ENCODE results near the gene PLAC8.
A peak's percentile ranks its signal among the peaks of the same experiment; 100 is the strongest.

PLAC8 gene

GRCh38 chr4:83132065-83132464, 17.5 kb upstream of the PLAC8 start:
- Histone ChIP-seq H3K9ac (ENCODE audit: low read depth in 1 of 2, low read length in 2 of 2) (no peak overlapping the region), H3K36me3 (ENCODE audit: control insufficient read depth in 2 of 2, insufficient read depth in 2 of 2, low read length in 2 of 2) (no peaks in the 10 kb centered on the region), H3K9me3 (ENCODE audit: control insufficient read depth in 2 of 2, low read length in 2 of 2) (no peaks in the 10 kb centered on the region), H3K27ac (ENCODE audit: low read depth in 2 of 2, low read length in 2 of 2) (no peak overlapping the region), H3K4me3 (ENCODE audit: low read length in 2 of 2) (no peak overlapping the region), H3K4me1 (ENCODE audit: control insufficient read depth in 2 of 2, insufficient read depth in 2 of 2, low read length in 2 of 2) (peaks cover 3 to 7% of the 10 kb centered on the region in 2 donors), H3K27me3 (ENCODE audit: control insufficient read depth in 2 of 2, insufficient read depth in 2 of 2, low read length in 2 of 2) (no peaks in the 10 kb centered on the region)

- peak overlapping the region; percentile 86 to 89 for H3K27ac ChIP-seq (ENCODE audit: low read depth in 2 of 2, low read length in 2 of 2)
- H3K9me3 ChIP-seq (ENCODE audit: control insufficient read depth in 2 of 2, low read length in 2 of 2), result no peaks in the 10 kb centered on the region
- H3K4me1 ChIP-seq (ENCODE audit: control insufficient read depth in 2 of 2, insufficient read depth in 2 of 2, low read length in 2 of 2), result peaks cover 3 to 16% of the 10 kb centered on the region in 2 donors
- H3K4me3 ChIP-seq (ENCODE audit: low read length in 2 of 2), result peak overlapping the region in 1 of 2 donors; percentile 57
- peak overlapping the region; percentile 41 to 50 for H3K9ac ChIP-seq (ENCODE audit: low read depth in 1 of 2, low read length in 2 of 2)
- no peaks in the 10 kb centered on the region for H3K27me3 ChIP-seq (ENCODE audit: control insufficient read depth in 2 of 2, insufficient read depth in 2 of 2, low read length in 2 of 2)
- no peaks in the 10 kb centered on the region for H3K36me3 ChIP-seq (ENCODE audit: control insufficient read depth in 2 of 2, insufficient read depth in 2 of 2, low read length in 2 of 2)
Measured at GRCh38 chr4:83129264-83129663, 14.7 kb upstream of the PLAC8 start.

GRCh38 chr4:83128240-83128929, 13.9 kb upstream of the PLAC8 start:
- peaks cover 3 to 16% of the 10 kb centered on the region in 2 donors for H3K4me1 ChIP-seq (ENCODE audit: control insufficient read depth in 2 of 2, insufficient read depth in 2 of 2, low read length in 2 of 2)
- no peaks in the 10 kb centered on the region for H3K36me3 ChIP-seq (ENCODE audit: control insufficient read depth in 2 of 2, insufficient read depth in 2 of 2, low read length in 2 of 2)
- H3K9me3 ChIP-seq (ENCODE audit: control insufficient read depth in 2 of 2, low read length in 2 of 2), result no peaks in the 10 kb centered on the region
- peak overlapping the region; percentile 78 to 89 for H3K27ac ChIP-seq (ENCODE audit: low read depth in 2 of 2, low read length in 2 of 2)
- no peaks in the 10 kb centered on the region for H3K27me3 ChIP-seq (ENCODE audit: control insufficient read depth in 2 of 2, insufficient read depth in 2 of 2, low read length in 2 of 2)
- no peak overlapping the region for H3K4me3 ChIP-seq (ENCODE audit: low read length in 2 of 2)
- H3K9ac ChIP-seq (ENCODE audit: low read depth in 1 of 2, low read length in 2 of 2), result no peak overlapping the region

- Histone ChIP-seq H3K4me3 (ENCODE audit: low read length in 2 of 2) (peak overlapping the region in 1 of 2 donors; percentile 22), H3K9ac (ENCODE audit: low read depth in 1 of 2, low read length in 2 of 2) (no peak overlapping the region), H3K27ac (ENCODE audit: low read depth in 2 of 2, low read length in 2 of 2) (peak overlapping the region; percentile 40 to 78), H3K4me1 (ENCODE audit: control insufficient read depth in 2 of 2, insufficient read depth in 2 of 2, low read length in 2 of 2) (peaks cover 3 to 16% of the 10 kb centered on the region in 2 donors), H3K9me3 (ENCODE audit: control insufficient read depth in 2 of 2, low read length in 2 of 2) (no peaks in the 10 kb centered on the region), H3K27me3 (ENCODE audit: control insufficient read depth in 2 of 2, insufficient read depth in 2 of 2, low read length in 2 of 2) (no peaks in the 10 kb centered on the region), H3K36me3 (ENCODE audit: control insufficient read depth in 2 of 2, insufficient read depth in 2 of 2, low read length in 2 of 2) (no peaks in the 10 kb centered on the region)
Measured at GRCh38 chr4:83125738-83126141, 11.2 kb upstream of the PLAC8 start.

GRCh38 chr4:83124111-83124780, 9.7 kb upstream of the PLAC8 start:
- Histone ChIP-seq H3K9me3 (ENCODE audit: control insufficient read depth in 2 of 2, low read length in 2 of 2) (no peaks in the 10 kb centered on the region), H3K4me3 (ENCODE audit: low read length in 2 of 2) (no peak overlapping the region), H3K4me1 (ENCODE audit: control insufficient read depth in 2 of 2, insufficient read depth in 2 of 2, low read length in 2 of 2) (peaks cover 3 to 11% of the 10 kb centered on the region in 2 donors), H3K27me3 (ENCODE audit: control insufficient read depth in 2 of 2, insufficient read depth in 2 of 2, low read length in 2 of 2) (no peaks in the 10 kb centered on the region), H3K9ac (ENCODE audit: low read depth in 1 of 2, low read length in 2 of 2) (no peak overlapping the region), H3K27ac (ENCODE audit: low read depth in 2 of 2, low read length in 2 of 2) (no peak overlapping the region), H3K36me3 (ENCODE audit: control insufficient read depth in 2 of 2, insufficient read depth in 2 of 2, low read length in 2 of 2) (no peaks in the 10 kb centered on the region)

GRCh38 chr4:83121246-83121645, 6.7 kb upstream of the PLAC8 start:
- H3K36me3 ChIP-seq (ENCODE audit: control insufficient read depth in 2 of 2, insufficient read depth in 2 of 2, low read length in 2 of 2), result no peaks in the 10 kb centered on the region
- H3K27me3 ChIP-seq (ENCODE audit: control insufficient read depth in 2 of 2, insufficient read depth in 2 of 2, low read length in 2 of 2), result no peaks in the 10 kb centered on the region
- peaks cover 0 to 11% of the 10 kb centered on the region in 2 donors for H3K4me1 ChIP-seq (ENCODE audit: control insufficient read depth in 2 of 2, insufficient read depth in 2 of 2, low read length in 2 of 2)

GRCh38 chr4:83118869-83119268, 4.3 kb upstream of the PLAC8 start:
- Histone ChIP-seq H3K9me3 (ENCODE audit: control insufficient read depth in 2 of 2, low read length in 2 of 2) (no peaks in the 10 kb centered on the region), H3K36me3 (ENCODE audit: control insufficient read depth in 2 of 2, insufficient read depth in 2 of 2, low read length in 2 of 2) (no peaks in the 10 kb centered on the region), H3K27ac (ENCODE audit: low read depth in 2 of 2, low read length in 2 of 2) (no peak overlapping the region), H3K4me1 (ENCODE audit: control insufficient read depth in 2 of 2, insufficient read depth in 2 of 2, low read length in 2 of 2) (peaks cover 7 to 15% of the 10 kb centered on the region in 2 donors), H3K27me3 (ENCODE audit: control insufficient read depth in 2 of 2, insufficient read depth in 2 of 2, low read length in 2 of 2) (no peaks in the 10 kb centered on the region), H3K4me3 (ENCODE audit: low read length in 2 of 2) (no peak overlapping the region), H3K9ac (ENCODE audit: low read depth in 1 of 2, low read length in 2 of 2) (no peak overlapping the region)

More at GRCh38 chr4:83121246-83121645, 6.7 kb upstream of the PLAC8 start:
- Histone ChIP-seq H3K9ac (ENCODE audit: low read depth in 1 of 2, low read length in 2 of 2) (no peak overlapping the region), H3K4me3 (ENCODE audit: low read length in 2 of 2) (no peak overlapping the region), H3K27ac (ENCODE audit: low read depth in 2 of 2, low read length in 2 of 2) (no peak overlapping the region), H3K9me3 (ENCODE audit: control insufficient read depth in 2 of 2, low read length in 2 of 2) (no peaks in the 10 kb centered on the region)

GRCh38 chr4:83115656-83116285, 1.2 kb upstream of the PLAC8 start:
- peaks cover 10 to 18% of the 10 kb centered on the region in 2 donors for H3K4me1 ChIP-seq (ENCODE audit: control insufficient read depth in 2 of 2, insufficient read depth in 2 of 2, low read length in 2 of 2)
- no peaks in the 10 kb centered on the region for H3K9me3 ChIP-seq (ENCODE audit: control insufficient read depth in 2 of 2, low read length in 2 of 2)
- no peak overlapping the region for H3K4me3 ChIP-seq (ENCODE audit: low read length in 2 of 2)
- no peaks in the 10 kb centered on the region for H3K36me3 ChIP-seq (ENCODE audit: control insufficient read depth in 2 of 2, insufficient read depth in 2 of 2, low read length in 2 of 2)
- no peak overlapping the region for H3K9ac ChIP-seq (ENCODE audit: low read depth in 1 of 2, low read length in 2 of 2)
- no peak overlapping the region for H3K27ac ChIP-seq (ENCODE audit: low read depth in 2 of 2, low read length in 2 of 2)
- no peaks in the 10 kb centered on the region for H3K27me3 ChIP-seq (ENCODE audit: control insufficient read depth in 2 of 2, insufficient read depth in 2 of 2, low read length in 2 of 2)

- peak overlapping the region; percentile 66 to 89 for H3K27ac ChIP-seq (ENCODE audit: low read depth in 2 of 2, low read length in 2 of 2)
Measured at GRCh38 chr4:83115000-83115399, 471 bp upstream of the PLAC8 start.

GRCh38 chr4:83113429-83113786, 1.1 kb downstream of the PLAC8 start:
- H3K4me3 ChIP-seq (ENCODE audit: low read length in 2 of 2), result peak overlapping the region; percentile 56 to 68

More at GRCh38 chr4:83115000-83115399, 471 bp upstream of the PLAC8 start:
- Histone ChIP-seq H3K4me3 (ENCODE audit: low read length in 2 of 2) (peak overlapping the region in 1 of 2 donors; percentile 15), H3K9me3 (ENCODE audit: control insufficient read depth in 2 of 2, low read length in 2 of 2) (no peaks in the 10 kb centered on the region), H3K27me3 (ENCODE audit: control insufficient read depth in 2 of 2, insufficient read depth in 2 of 2, low read length in 2 of 2) (no peaks in the 10 kb centered on the region), H3K36me3 (ENCODE audit: control insufficient read depth in 2 of 2, insufficient read depth in 2 of 2, low read length in 2 of 2) (no peaks in the 10 kb centered on the region), H3K4me1 (ENCODE audit: control insufficient read depth in 2 of 2, insufficient read depth in 2 of 2, low read length in 2 of 2) (peaks cover 13 to 21% of the 10 kb centered on the region in 2 donors), H3K9ac (ENCODE audit: low read depth in 1 of 2, low read length in 2 of 2) (peak overlapping the region in 1 of 2 donors; percentile 22)

More at GRCh38 chr4:83113429-83113786, 1.1 kb downstream of the PLAC8 start:
- Histone ChIP-seq H3K36me3 (ENCODE audit: control insufficient read depth in 2 of 2, insufficient read depth in 2 of 2, low read length in 2 of 2) (no peaks in the 10 kb centered on the region), H3K9me3 (ENCODE audit: control insufficient read depth in 2 of 2, low read length in 2 of 2) (no peaks in the 10 kb centered on the region), H3K27me3 (ENCODE audit: control insufficient read depth in 2 of 2, insufficient read depth in 2 of 2, low read length in 2 of 2) (no peaks in the 10 kb centered on the region), H3K9ac (ENCODE audit: low read depth in 1 of 2, low read length in 2 of 2) (peak overlapping the region; percentile 48 to 56), H3K4me1 (ENCODE audit: control insufficient read depth in 2 of 2, insufficient read depth in 2 of 2, low read length in 2 of 2) (peaks cover 16 to 22% of the 10 kb centered on the region in 2 donors), H3K27ac (ENCODE audit: low read depth in 2 of 2, low read length in 2 of 2) (peak overlapping the region; percentile 81 to 83)
